Head of caudate nucleus (tissue), 42 donors: ENCODE data around the gene MXI1.
"Not testable (repeated sequence)": the region's sequence is repeated elsewhere in the genome, so short reads cannot be mapped to it uniquely, and the experiment has no call there.

Source experiments
- DNase-seq, 42 donors: peaks; one replicate each; pipeline versions ENCODE4 v3.0.0 to v3.0.0-alpha.2; 2020 to 2021; ENCODE audit warnings: mixed read lengths in 7 of 42
- intact Hi-C: fragments of 100-400 bp; cut with DNase I; formaldehyde crosslinking; loops from one replicate; pipeline ENCODE4 v1.15.0; 2022

MXI1 gene

GRCh38 chr10:110324201-110324804 is 116.9 kb downstream of the MXI1 start:
- no peak for DNase-seq
- intact Hi-C loops = no loop called here

DNA sequence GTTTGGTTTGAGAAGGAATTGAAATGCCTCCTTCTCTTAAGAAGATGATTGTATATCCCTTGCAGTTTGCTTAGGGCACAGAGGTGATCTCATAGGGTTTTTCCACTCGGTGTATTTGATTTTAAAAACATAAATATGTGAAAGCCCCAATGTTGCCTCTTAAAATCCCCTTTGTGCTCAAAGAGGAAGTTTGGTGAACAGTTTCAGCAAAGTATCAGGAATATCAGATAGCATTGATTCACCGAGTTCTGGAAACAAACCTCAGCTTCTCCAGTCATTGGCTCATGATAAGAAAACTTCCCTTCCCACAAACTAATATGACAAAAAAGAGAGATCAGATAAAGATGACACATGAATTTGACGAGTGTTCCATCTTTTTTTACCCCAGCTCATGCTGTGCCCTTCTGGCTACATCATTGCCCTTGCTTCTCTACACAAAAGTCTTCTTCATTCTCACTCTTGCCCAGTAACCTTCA is 117.4 kb downstream of the MXI1 start:
- intact Hi-C loops = no loop called here
- DNase-seq = no peak

- intact Hi-C loops = no loop called here
- DNase-seq = no peak
These were observed 119.1 kb downstream of the MXI1 start for GRCh38 chr10:110326351-110327032.

DNA sequence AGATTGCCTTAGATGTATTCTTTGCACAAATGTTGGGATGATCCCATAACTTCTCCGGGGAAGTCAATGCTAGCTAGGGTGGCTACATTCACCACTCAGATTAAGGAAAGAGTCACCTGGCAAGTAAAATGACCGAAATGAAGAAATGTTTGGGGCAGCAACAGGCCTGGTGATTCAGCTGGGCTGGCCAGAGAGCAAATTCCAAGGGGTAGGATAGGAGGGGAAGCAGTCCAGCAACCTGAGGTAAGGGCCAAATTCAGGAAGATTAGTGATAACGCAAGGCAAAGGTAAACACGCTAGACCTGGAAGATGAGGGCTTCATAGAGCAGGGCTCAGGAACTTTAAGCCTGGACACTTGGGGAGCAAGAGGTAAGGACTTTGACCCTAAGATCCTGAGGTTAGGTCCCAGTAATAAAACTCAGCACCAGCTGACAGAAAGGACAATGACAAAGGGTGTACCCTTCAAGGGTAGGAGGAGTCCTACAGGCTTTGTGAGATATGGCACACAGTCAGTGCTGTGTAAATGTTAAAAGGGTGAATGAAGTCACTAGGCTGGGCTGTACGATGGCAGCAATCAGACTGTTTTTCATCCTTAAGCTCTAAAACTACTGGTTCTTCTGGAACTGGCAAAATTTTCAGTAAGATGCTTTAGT is 120.0 kb downstream of the MXI1 start:
- DNase-seq = no peak
- intact Hi-C loops = no loop called here

- intact Hi-C loops = no loop called here
- no peak for DNase-seq
These were observed 123.3 kb downstream of the MXI1 start for GRCh38 chr10:110330675-110331074.

DNA sequence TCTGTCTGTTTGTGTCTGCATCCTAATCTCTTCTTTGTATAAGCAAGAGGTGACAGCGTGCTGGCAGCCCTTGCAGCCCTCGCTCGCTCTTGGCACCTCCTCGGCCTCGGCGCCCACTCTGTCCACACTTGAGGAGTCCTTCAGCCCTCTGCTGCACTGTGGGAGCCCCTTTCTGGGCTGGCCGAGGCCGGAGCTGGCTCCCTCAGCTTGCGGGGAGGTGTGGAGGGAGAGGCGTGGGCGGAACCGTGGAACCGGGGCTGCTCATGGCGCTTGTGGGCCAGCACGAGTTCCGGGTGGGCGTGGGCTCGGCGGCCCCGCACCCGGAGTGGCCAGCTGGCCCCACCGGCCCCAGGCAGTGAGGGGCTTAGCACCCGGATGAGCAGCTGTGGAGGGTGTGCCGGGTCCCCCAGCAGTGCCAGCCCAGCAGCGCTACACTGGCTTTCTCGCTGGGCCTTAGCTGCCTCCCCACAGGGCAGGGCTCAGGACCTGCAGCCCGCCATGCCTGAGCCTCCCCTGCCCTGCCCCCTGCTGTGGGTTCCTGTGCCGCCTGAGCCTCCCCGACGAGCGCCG is 123.9 kb downstream of the MXI1 start:
- DNase-seq, intact Hi-C loops: not testable (repeated sequence)

DNA sequence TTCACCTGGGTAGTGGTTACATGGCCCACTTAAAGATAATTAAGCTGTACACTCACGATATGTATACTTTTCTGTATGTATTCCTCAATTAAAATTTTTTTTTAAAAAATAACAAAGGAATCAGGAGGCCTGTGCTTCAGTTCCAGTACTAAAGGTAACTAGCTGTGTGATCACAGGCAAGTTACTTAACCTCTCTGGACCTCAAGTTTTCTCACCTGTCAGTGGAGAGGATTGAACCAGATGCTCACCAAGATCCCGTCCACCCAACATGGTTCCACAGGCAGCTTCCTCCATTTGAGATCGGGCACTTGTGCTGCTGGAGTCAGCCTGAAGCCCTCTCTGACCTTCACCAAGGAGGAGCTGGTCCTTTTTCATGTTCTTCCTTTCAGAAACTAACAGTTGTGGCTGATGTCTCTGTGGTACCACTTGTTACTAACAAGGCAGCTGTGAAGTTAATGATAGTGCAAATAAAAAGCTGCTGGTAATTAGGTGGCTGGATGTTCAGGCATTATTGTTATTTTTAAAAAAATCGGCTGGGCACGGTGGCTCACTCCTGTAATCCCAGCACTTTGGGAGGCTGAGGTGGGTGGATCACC is 126.8 kb downstream of the MXI1 start:
- no peak for DNase-seq
- intact Hi-C loops = no loop called here

DNA sequence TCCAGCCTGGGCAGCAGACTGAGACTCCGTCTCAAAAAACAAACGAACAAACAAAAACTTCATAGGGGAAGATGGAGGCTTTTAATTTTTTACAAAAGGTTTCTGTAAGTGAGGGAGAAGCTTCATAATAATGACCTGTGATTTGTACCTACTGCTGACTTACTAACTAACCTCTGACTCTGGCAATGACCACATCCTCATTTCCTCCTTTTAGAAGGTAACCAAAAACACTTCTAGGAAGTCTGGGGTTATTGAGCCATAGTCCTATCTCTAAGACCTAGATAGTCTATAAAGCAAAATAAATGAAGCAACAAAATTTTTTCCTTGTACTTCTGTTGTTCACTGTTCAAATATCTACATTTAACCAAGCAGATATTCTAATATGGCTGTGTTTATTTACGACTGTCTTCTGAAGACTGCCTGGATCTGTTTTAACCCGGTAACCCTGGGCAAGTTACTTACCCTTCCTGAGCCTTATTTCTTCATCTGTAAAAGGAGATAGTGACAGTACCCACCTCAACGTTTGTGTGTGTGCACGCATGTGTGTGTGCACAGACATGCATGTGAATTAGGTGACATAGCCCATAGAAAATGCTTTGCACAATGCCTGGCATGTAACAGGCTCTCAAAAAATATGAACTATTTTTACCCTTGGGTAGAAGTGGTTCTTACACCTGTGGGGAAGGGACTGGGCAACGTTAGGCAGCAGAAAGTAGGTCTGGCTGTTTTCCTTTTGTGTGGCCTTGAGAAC is 128.1 kb downstream of the MXI1 start:
- intact Hi-C loops = no loop called here
- DNase-seq = no peak

GRCh38 chr10:110336111-110336721 is 128.8 kb downstream of the MXI1 start:
- intact Hi-C loops = no loop called here

More at GRCh38 chr10:110336111-110336721, 128.8 kb downstream of the MXI1 start:
- DNase-seq = peak in 15 of 42 donors; percentile 5 to 63 (median 36)
